A673 (cell line): ENCODE results near the gene HSF2BP.

Experiments
- CTCF ChIP-seq: fragments of 300-800, 200-600 bp; sonication (generic); conservative IDR thresholded peaks from 2 replicates; pipeline ENCODE4 v1.5.1; 2017; ENCODE audit warnings: low read depth, mild to moderate bottlenecking, antibody characterized with exemption, low read length, moderate library complexity, mixed read lengths
- EZH2 ChIP-seq: fragments of 200-600 bp; sonication (generic); IDR thresholded peaks from 2 replicates; pipeline ENCODE4 v1.6.1; 2017; ENCODE audit warnings: borderline replicate concordance, low read depth, mild to moderate bottlenecking, mixed read lengths, antibody characterized with exemption, low read length; ENCODE audit not compliant: poor library complexity, severe bottlenecking

GRCh38 chr21:43613755-43614638 is 45.3 kb downstream of the HSF2BP start:
- TF ChIP-seq EZH2 (no peak), CTCF (no peak)
